GM13976 (cell line): ENCODE results near the gene TMEM40.

Experiments used
- DNase-seq: peaks from one replicate; pipeline ENCODE4 v3.0.0; 2012; ENCODE audit warnings: low spot score
- in situ Hi-C: fragments of 300-500 bp; cut with MboI; formaldehyde crosslinking; loops from one replicate; pipeline ENCODE4 v1.12.0; 2022; ENCODE audit warnings: low sequenced_read_pairs, mixed read lengths, inconsistent platforms; ENCODE audit not compliant: unreplicated experiment
- TF ChIP-seq, protein P1 (sequence below): IDR thresholded peaks from 2 replicates; pipeline ENCODE4 v1.5.1; 2012; ENCODE audit warnings: borderline replicate concordance, mild to moderate bottlenecking; ENCODE audit not compliant: insufficient read depth; ENCODE audit errors: extremely low read depth, missing control alignments, control extremely low read depth

The TMEM40 gene

GRCh38 chr3:12686096-12686495 lies 73.0 kb downstream of the TMEM40 start:
- no peak for DNase-seq
- in situ Hi-C loops = no loop called here
- TF ChIP-seq, protein P1, sequence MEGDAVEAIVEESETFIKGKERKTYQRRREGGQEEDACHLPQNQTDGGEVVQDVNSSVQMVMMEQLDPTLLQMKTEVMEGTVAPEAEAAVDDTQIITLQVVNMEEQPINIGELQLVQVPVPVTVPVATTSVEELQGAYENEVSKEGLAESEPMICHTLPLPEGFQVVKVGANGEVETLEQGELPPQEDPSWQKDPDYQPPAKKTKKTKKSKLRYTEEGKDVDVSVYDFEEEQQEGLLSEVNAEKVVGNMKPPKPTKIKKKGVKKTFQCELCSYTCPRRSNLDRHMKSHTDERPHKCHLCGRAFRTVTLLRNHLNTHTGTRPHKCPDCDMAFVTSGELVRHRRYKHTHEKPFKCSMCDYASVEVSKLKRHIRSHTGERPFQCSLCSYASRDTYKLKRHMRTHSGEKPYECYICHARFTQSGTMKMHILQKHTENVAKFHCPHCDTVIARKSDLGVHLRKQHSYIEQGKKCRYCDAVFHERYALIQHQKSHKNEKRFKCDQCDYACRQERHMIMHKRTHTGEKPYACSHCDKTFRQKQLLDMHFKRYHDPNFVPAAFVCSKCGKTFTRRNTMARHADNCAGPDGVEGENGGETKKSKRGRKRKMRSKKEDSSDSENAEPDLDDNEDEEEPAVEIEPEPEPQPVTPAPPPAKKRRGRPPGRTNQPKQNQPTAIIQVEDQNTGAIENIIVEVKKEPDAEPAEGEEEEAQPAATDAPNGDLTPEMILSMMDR = no peak
